Choroid plexus epithelial cell (primary cell): ENCODE data around the gene SLC25A21.

ENCODE experiments used
- DNase-seq: peaks from one replicate; pipeline ENCODE4 v3.0.0-alpha.2; 2010; ENCODE audit warnings: low read depth
- H3K4me3 ChIP-seq: 2 replicates; pipeline ENCODE4 v1.5.1; 2011; ENCODE audit warnings: low read depth, mild to moderate bottlenecking, control low read depth, low read length, moderate library complexity
- TF ChIP-seq, protein P1 (sequence below): conservative IDR thresholded peaks from 2 replicates; pipeline ENCODE4 v1.5.1; 2011; ENCODE audit warnings: low read depth, mild to moderate bottlenecking, control low read depth, inconsistent platforms, low read length, moderate library complexity

Gene SLC25A21

DNA sequence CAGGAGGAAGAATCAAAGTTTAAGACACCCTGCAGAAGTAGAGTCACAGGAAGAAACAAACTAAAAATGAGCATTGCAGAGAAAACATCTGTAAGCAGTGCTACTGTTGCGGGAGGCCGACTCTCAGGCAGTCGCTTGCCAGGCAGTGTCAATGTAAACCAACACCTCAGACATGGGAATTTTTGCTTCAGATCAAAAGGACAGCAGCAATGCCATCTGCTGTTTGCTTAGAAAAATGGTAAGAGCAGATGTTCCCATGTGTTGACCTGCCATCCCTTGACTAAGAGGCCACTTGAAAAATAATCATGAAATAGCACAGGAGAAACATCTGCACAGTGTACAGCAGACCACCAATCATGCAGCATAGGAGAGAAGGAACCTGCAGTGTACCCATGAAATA, 196.6 kb downstream of the SLC25A21 start:
- TF ChIP-seq, protein P1, sequence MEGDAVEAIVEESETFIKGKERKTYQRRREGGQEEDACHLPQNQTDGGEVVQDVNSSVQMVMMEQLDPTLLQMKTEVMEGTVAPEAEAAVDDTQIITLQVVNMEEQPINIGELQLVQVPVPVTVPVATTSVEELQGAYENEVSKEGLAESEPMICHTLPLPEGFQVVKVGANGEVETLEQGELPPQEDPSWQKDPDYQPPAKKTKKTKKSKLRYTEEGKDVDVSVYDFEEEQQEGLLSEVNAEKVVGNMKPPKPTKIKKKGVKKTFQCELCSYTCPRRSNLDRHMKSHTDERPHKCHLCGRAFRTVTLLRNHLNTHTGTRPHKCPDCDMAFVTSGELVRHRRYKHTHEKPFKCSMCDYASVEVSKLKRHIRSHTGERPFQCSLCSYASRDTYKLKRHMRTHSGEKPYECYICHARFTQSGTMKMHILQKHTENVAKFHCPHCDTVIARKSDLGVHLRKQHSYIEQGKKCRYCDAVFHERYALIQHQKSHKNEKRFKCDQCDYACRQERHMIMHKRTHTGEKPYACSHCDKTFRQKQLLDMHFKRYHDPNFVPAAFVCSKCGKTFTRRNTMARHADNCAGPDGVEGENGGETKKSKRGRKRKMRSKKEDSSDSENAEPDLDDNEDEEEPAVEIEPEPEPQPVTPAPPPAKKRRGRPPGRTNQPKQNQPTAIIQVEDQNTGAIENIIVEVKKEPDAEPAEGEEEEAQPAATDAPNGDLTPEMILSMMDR: peak; percentile 17
- H3K4me3 ChIP-seq: no peak overlapping the region
- peak; percentile 58 for DNase-seq

DNA sequence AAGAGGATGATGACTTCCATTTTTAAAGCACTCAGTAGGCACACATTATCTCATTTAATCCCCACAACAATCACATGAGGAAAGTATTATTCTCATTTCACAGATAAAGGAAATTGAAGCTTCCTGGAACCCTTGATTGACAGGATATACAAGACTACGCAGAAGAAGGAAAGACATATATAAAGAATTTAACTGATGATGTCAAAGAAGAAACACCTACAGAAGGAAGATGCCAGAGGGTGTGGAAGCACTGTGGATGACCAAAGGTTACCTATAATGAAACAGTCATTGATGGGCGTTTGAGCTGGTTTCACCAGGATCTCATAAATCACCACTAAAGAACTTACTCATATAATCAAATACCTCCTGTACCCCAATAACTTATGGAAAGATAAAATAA, 197.4 kb downstream of the SLC25A21 start:
- H3K4me3 ChIP-seq: no peak overlapping the region
- TF ChIP-seq, protein P1: no peak
- DNase-seq: no peak

DNA sequence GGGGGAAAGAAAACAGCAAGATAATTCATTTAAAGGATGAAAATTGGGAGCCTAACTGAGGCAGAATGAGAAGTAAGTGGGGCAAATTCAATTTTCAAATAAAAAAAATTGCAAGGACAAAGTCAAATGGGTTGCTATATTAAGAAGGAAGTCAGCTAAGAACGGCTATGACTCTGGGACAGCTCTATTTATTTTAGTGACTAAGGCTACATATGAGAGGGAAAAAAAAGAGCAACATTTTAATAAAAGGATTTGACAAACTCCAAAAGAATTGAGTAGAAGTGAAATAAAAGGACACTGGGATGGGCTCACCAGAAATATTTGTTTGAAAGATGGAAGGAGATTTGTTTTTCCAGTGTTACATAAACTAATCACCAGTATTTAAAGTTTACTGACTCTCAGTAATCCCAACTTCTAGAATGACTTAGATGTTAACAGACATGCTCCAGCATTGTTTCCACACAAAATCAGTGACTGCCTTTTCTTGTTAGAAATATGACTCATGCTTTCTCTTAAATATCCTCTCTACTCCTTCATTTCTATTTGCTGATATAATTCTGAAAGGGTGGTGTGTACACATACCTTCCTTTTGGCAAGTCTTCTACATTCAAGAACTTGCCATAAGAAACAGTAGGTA, 198.5 kb downstream of the SLC25A21 start:
- H3K4me3 ChIP-seq: no peak overlapping the region
- TF ChIP-seq, protein P1: no peak
- DNase-seq: peak; percentile 75

DNA sequence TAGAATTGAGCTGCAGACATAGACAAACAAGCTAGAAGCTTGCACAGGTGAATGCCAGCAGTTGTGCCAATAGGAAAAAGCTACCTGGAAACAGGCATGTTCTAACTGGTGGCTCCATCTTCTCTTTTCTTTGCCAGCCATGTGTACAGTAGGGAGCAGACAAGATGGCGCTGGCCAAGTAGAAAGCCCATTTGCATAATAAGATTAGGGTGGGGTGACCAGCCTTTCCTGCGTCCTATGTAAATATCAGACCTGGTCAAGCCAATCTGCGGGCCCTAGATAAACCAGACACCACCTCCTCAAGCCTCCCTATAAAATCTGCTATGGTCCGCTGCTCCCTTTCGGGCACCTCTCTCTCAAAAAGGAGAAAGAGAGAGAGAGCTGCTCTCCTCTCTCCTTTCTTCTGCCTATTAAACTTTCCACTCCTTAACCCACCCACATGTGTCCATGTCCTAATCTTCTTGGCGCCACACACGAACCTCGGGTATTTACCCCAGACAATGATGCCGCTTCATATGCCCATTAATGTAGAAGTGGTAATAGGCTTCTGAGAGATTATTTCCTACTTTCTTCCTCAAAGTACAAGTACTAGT, 201.0 kb downstream of the SLC25A21 start:
- DNase-seq: no peak
- TF ChIP-seq, protein P1: no peak
- no peak overlapping the region for H3K4me3 ChIP-seq

DNA sequence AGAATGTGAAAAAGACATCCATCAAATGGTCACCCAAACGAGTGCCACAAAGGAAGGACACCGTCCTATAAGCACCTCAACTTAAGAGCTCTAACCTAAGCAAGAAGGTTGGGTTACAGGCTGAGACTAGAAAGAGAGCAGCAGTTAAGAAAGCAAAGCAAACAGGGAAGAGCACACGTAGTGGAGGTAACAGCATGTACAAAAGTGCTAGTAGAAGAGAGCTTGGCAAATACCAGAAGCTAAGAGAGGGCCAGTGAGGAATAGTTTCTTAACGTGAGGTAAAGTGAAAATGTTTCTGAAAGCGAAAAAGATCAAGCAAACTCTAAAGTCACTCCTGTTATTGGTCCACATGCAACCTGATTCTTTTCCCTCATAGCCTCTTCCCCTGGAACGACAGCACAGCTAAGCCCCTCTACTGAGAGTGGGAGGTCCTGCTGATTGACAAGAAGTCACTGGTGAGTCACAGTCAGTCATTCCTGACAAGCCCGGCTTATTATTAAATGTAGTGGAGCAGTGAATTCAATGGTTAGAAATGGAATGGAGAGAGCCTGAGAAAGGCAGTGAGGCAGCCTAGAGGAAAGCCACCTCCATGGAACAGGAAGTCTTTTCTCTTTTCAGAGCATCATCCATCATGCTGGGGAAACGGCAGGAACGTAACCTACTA, 204.4 kb downstream of the SLC25A21 start:
- no peak overlapping the region for H3K4me3 ChIP-seq
- no peak for DNase-seq
- TF ChIP-seq, protein P1: no peak

- H3K4me3 ChIP-seq: no peak overlapping the region
- TF ChIP-seq, protein P1: no peak
- DNase-seq: no peak
Measured at GRCh38 chr14:36955967-36956366, 216.4 kb downstream of the SLC25A21 start.
